Activated T-helper 1 cell treated with anti-CD3 and anti-CD28 coated beads, Interleukin-2, amount 50 U/mL, for 16 hours (primary cell): ENCODE data around the gene ACAN.
A peak's percentile ranks its signal among the peaks of the same experiment; 100 is the strongest.

ENCODE experiments used
- DNase-seq, 2 donors: peaks; one replicate each; pipeline ENCODE4 v3.0.0-alpha.2; 2020; ENCODE audit warnings: low read depth in 1 of 2, low spot score in 1 of 2

ACAN gene

DNA sequence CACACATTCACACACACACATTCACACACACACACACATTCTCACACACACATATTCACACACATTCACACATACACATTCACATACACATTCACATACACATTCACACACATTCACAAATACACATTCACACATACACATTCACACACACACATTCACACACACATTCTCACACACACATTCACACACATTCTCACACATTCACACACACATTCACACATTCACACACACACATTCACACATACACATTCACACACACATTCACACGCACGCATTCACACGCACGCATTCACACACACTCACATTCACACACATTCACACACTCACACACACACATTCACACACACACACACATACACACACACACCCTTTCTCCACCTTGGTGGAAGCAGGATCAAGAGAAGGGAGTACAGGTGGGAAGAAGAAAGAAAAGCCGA, 97.8 kb downstream of the ACAN start:
- no peak for DNase-seq

DNA sequence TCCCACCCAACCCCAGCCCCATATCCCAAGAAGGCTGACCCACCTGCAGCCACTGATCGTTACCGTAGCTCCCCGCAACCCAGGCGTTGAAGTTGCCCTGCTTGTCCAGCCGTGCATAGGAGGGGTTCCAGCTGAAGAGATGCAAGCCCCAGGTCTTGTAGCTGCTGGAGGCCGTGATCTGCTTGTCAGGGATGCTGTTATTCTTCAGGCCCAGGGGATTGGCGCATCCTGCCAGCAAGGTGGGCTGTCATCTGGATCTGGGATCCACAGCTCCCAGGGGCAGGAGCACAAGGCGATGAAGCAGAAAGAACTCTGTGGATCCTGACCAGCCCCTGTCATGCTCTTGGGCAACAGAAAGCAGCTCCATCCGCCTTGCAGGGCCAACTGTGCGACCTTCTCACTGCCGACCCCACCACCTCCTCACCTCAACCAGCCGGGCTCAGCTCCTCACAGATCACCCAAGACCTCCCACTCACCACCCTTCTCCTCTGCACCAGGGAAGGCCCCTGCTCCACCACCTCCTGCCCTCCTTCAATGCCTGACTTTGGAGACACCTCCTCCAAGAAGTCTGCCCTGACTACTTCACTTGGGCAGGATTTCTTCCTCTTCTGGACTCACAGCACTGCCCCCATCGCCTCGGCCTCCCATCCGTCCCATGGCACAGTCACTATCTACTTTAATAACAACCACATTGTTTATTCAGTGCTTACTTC, 98.4 kb downstream of the ACAN start:
- DNase-seq = no peak

DNA sequence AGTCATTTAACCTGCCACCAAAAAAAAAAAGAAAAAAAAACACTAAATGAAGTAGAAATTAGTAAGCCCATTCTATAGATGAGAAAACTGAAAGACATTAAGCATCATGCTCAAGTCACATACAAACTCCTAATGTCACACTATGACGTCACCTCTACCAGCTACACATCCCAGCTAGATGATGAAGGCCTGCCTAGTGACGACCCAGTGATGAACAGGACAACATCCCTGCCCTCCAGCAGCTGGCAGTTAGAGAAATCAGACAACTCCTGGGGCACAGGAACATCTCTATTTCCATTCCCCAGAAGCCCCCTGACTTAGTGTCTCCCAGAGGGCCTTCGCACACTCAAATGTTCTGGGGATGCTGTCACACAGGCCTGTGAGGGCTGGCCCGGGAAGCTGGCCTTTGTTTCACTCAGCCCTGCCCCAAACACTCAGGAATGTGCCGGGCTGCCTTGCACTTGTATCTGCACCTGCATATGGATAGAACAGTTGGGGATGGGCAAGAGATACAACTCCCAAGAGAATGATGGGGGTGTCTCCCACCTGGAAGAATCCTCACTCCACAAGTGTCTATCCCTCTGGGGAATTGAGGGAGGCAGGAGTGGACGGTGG, 99.1 kb downstream of the ACAN start:
- no peak for DNase-seq

DNA sequence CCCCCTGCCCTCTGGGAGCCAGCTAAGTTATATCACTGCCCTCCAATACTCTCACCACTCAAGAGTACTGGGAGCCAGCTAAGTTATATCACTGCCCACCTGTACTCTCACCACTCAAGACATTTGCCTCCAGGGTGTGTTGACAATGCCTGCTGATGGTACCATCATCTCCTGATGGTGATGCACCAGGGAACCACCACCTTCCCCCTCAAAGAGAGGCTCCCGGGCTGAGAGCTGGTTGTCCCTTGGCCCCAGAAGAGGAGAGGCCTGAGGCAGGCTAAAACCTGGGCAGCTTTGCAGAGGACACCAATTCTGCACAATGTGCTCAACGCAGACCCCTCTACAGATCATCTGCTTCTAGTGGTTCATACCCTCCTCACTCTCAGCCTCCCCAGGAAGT, 99.6 kb downstream of the ACAN start:
- DNase-seq = no peak

DNA sequence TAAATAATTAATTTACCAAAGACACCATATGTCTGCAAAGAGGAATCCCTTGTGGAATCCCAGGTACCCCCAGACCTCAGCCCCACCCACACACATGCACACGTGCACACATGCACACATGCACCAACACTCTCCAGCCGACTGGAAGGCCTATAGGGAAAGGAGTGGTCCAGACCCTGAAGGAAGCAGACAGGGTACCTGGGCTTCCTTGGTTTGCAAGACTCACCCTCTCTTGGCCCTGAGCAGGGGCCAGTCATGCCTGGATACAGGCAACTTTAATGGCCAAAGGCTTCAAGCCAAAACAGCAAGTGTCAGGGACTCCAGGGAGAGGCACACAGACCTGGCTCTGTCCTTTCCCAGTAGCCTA, 101.0 kb downstream of the ACAN start:
- DNase-seq = no peak

DNA sequence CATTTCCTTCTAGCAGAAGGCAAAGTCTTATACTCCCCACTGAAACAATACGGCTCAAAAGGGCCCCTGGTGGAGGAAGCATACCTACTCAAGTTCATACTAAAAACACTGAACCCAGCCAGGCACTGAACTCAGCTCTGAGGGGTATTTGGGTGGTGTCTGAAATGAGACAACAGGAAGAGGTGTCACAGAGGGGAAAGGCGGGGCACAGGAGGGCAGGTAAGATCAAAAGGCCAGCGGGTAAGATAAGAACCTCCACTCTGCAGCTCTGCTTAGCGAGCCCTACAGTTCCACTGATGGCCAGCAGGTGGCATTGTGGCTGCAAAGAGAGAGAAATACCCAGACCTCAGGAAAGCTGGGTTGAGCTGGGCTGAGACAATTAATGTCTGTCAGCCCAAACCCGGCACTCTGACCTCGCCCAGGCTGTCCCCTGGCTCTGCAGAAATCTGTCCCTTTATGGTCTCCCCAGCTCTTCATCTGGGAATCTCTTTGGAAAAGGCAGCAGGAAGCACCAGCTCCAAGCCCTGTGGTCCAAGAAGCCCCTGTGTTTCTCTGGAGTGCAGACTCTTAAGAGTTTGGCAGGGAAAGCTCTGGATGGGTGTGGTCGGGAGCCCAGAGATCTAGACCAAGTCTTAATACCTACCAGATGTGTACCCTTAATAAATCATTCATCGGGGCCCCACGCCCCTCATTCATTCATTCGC, 101.5 kb downstream of the ACAN start:
- peak; percentile 84 to 92 for DNase-seq

DNA sequence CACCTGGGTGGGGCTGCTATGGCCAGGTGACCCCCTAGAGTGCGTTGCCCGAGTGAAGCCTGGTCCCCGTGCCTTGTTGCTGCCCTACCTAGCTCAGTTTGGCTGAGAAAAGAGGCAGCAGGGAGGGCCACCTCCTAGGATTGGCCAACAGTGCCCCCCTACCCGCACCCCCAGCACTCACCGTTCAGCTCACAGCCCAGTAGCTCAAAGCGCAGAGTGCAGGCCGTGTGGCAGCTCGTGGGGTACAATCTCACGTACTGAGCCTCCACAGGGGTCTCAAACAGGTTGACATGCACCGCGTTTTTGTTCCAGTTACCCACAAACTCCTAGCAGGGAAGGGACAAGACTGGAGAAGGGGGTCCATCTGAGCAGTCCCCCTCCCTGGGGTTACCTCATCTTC, 102.3 kb downstream of the ACAN start:
- DNase-seq = no peak

DNA sequence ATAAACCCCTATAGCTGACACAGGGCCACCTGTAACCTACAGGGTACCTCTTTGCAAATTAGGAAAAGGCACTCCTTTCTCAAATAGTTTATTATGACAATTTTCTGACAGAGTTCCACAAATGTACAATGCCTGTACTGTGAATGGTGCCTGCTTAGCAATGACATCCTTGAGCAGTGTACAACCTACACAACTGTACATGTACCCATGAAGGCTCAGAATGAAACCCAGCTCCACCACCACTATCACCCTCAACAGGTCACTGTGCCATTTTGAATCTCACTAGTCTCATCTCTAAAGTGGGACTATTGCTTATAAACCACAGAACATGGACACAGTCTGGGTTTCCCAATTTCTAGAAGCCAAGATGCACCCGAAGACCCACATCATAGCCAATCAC, 102.9 kb downstream of the ACAN start:
- DNase-seq = no peak

DNA sequence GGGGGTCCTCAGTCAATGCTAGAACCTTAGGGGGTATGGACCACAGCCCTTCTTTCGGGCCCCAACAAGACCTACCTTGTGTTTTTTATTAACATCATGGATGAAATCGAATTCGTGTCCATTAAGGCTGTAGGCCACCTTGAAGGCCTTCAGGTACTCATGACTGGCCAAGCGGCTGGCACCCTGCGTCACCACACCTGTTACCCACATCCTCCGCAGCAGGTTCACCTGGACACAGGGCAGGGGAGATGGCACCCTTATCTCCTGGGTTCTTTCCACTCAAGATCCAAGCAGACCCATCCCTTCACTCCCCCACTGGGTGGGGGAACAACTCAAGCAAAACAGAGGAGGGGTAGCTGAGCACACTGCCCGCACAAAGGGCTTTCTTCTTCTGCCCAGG, 103.3 kb downstream of the ACAN start:
- DNase-seq = no peak

DNA sequence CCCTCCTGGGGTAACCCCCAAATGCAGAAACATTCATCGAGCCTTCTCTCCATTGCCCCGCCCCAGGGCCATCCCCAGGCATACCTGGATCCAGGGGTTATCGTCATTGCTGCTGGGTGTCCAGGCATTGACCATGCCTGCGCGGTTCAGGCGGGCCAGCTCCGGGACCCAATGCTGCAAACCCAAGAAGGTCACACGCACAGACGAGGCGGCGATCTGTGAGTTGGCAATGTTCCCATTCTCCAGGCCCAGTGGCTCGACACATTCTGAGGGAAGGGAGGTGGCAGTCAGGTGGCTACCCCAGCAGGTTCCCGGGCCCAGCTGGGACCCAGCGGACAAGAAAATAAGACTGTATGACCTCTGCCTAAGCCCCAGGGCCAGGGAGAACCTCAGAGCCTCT, 103.9 kb downstream of the ACAN start:
- DNase-seq = no peak

DNA sequence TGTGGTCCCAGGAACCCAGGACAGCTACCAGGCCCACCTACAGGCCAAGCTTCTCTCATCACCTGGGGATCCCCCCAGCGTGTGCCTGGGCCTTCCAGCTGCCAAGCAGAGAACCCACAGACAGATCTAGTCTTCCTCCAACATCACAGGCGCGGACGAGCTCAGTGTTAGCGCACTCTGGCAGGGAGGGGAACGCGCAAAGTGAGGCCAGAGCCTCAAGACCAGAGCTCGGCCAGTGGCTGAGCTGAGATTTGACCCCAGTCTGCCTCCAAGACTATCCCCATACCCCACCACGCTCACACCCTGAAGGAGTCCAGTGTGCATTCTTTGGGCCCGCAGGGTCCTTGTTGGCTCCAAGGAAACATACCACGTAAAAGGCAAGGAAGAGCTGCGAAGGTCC, 104.9 kb downstream of the ACAN start:
- DNase-seq = no peak

DNA sequence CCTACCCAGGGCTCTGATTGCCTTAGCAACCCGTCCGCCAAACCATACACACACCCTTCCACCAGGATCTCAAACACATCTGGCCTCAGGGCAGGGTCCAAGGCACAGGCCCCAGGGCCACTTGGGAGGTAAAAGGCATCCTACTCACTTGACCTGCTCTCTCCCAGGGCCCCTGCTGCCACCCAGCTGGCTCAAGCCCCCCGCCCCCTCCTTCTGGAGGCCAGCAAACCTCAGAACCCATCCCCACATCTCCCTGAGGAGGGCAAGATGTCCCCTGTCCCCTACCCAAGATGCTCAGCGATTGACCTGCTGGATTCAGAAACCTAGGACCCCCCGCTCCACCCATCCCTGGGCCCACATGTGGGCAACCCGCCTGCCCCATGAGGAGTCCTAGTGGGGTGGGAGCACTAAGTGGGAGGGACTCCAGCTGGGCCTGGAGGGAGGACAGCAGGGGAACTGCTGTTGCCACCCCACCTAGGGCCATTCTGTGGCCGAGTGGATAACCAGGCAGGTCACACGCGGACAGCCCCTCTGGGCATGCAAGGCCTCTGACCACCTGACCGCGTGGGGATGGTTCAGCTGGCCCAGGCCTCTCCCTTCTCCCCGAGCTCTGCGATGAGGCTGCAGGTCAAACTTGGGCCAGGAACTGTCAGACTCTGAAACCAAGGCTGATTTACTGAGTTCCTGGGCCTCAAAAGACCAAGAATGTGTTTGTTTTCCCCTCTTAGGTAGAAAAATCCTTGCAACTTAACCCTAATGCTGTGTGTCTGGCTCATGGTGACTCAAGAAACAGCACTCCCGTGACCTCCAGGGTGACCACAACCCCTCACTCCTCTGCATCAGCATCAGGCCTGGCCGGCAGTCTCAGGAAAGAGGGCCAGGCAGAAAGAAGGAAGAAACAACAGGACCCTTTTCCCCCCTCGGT, 105.7 kb downstream of the ACAN start:
- no peak for DNase-seq

DNA sequence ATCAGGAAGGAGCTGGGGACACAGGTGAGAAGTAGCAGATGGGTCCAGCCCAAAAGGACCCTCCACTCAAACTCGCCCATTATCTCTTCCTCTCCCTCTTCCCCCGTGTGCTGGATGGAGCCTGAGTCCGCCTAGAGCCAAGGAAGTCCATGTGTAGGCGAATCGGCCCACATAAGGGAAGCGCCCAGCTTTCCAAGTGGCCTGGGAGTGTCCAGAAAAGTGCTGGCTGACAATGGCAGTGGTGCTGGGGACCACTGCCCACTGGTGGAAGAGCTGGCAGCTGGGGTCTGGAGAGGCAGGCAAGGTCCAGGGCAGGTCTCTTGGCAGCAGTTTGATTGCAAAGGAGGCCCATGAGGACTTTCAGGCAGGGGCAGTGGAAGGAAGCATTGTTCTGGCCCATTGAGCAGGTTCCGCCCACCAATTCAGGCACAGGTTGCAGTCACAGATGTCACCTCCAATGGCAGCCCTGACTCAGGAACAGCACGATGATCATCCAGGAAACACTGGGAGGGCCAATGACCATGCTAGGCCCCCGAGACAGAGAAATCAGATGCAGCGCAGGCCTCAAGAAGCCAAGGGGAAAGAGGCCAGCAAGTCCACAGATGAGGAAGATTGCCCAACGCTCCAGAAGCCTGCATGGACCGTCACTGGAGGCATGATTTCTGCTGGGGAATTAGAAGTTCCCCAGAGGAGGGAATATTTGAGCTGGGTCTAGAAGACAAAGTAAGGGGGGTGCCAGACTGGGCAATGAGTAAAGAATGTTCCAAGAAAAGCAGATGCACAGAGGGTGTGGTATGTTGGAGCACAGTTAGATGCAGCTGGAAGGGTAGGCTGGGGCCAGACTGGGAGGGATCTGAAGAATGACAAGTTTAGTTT, 107.0 kb downstream of the ACAN start:
- no peak for DNase-seq

DNA sequence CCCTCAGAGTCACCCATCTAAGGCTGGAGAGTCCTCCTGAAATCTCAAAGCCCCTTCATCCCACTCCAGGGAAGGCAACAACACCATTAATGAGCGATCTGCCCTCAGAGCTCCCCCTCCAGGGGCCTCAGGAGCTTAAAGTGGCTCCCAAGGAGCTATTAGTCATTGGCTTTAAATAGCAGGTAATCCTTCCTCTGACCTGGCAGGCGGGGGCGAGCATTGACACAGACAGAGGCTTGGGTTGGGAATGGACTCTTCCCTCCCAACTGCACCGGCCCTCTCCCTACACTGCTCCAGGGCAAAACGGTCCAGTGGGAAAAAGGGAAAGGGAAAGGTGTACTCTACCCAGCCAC, 108.5 kb downstream of the ACAN start:
- DNase-seq = no peak

DNA sequence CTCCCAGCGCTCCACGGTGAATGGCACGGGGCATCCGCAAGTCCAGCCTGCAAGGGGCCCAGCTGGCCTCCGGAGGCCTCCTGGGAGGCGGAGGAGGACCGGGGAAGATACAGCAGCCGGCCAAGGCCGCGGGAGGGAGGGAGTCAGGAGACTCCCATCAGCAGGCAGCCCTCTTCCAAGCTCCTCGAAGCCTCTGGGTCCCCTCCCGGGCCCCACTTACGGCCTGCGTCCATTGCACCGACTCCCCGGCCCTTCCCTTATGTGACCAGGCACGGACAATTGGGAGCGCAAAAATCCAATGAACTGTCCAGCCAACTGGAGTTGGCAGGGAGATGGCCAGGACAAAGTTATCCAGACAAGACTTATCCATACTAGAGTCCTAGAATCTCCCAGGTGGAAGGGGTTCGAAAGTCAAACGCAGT, 109.3 kb downstream of the ACAN start:
- no peak for DNase-seq

DNA sequence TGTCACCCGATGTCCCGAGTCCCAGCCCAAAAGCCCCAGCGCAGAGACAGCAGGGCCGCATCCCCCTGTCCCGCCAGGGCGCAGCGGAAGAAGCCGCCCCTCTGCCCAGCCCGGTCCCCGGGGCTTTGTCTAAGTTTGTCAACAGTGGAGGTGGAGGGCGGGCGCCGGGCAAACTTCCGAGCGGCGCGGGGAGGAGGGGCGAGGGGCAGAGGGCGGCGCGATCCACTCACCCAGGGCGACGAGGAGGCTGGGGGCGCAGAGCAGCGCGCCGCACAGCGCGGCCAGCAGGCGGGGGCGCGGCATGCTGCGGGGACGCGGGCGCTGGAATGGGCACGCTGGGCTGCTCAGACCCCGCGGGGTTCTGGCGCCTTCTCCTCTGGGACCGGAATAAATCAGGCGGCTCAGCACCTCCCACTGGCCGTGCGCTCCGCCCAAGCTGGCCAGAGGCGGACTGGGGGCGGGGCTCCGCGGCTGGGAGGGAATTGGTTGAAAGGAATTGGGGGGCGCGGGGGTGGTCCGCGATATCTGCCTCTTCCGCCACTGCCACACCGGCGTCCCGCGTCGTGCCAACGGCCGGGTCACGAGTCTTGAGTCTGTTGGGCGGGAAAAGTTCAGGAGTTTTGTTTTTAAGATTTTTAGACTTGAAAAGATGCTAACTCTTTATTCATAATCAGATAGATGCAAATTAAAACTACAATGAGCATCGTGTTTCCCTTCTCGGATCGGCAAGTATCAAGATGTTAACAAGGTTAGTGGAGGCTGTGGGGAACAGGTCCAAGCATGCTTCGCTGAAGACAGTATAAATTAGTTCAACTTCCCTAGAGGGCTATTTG, 110.0 kb downstream of the ACAN start, which contains the start of gene MFGE8:
MFGE8 (minus strand) TSS at position 363 of the 833 bp plus-strand sequence; CDS start at position 303, 60 bp downstream.
- peak; percentile 47 to 51 for DNase-seq

DNA sequence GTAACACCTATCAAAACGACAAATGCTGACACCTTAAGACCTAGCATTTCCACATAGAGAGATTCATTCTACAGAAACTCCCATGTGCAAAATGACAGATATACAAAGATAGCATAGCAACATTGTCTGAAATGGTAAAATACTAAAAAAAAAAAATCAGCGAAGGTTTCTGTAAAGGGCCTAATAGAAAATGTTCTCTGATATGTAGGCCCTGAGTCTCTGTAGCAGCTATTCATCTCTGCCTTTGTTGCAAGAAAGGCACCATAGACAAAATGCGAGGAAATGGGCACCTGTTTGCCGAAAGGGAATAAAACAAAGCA, 110.6 kb downstream of the ACAN start:
- no peak for DNase-seq

DNA sequence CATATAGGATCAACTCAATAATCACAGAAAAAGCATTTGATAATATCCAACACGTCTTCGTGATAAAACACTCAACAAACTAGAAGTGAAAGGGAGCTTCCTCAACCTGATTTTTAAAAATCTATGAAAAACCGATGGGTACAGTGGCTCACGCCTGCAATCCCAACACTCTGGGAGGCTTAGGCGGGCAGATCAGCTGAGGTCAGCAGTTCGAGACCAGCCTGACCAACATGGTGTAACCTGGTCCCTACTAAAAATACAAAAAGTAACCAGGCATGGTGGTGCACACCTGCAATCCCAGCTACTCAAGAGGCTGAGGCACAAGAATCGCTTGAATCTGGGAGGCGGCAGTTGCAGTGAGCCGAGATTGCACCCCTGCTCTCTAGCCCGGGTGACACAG, 112.1 kb downstream of the ACAN start:
- DNase-seq = no peak

DNA sequence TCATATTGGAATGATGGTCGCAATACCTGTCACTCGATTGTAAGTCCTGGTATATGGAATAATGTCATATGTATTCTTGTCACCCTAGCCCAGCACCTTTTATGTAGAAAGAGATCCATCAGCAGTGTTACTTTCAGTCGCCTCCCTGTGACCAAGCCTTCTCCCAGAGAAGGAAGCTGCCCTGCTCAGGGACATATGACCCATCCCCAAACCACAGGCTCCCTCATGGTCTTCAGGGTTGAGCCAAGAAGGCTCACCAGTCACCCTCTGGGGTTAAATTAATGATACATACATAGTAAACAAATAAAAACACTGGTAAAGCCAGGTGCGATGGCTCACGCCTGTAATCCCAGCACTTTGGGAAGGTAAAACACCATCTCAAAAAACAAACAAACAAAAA, 114.5 kb downstream of the ACAN start:
- no peak for DNase-seq

DNA sequence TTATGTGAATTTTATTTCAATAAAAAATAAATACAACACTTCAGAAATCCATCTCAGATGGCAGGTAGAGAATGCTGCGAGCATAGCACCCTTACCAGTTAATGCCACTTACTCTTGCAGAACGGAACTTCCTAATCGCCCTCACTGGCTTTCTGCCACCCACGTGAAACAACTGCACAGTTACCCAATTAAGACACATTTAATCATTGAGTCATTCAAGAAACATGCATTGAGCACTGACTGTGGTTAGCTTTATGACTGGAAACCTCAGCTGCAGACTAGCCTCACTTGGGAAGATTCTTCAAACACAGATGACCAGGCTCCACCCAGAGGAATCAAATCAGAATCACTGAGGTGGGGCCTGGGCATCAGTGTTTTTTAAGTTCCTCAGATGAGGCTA, 115.5 kb downstream of the ACAN start:
- DNase-seq = no peak
